ENCODE measurements around the gene HECTD3.

The HECTD3 gene

DNA sequence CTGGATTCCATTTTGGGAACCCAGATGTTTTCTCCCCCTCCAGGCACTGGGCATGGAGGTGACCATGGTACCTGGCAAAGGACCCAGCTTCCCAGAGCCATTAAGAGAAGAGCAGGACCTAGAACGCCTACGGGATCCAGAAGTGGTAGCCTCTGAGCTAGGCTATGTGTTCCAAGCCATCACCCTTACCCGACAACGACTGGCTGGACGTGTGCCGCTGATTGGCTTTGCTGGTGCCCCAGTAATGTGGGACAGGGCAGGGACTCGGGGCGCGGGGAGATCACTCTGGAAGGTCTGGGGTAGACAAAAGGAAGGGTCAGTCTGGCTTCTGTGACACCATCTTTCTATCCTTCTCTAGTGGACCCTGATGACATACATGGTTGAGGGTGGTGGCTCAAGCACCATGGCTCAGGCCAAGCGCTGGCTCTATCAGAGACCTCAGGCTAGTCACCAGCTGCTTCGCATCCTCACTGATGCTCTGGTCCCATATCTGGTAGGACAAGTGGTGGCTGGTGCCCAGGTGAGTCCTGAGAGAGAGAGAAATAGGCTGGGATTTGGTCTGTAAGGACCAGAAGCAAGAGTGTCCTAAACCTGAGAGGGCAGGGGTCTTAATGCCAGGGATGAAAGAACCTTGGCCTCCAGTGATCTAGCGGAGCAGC lies 2.6 kb upstream of the HECTD3 start:
- no peak overlapping the region for H3K4me3 ChIP-seq (ENCODE audit: low read depth, low read length)
- H3K36me3 ChIP-seq (ENCODE audit: control insufficient read depth, insufficient read depth, low read length) = peaks cover 30% of the 10 kb centered on the region
- no peak overlapping the region for H3K9ac ChIP-seq (ENCODE audit: low read length)
- H3K4me1 ChIP-seq (ENCODE audit: control insufficient read depth, insufficient read depth, low read length) = peaks cover 19% of the 10 kb centered on the region
- H3K27ac ChIP-seq (ENCODE audit: low read depth, low read length) = no peak overlapping the region
- H3K27me3 ChIP-seq (ENCODE audit: control insufficient read depth, insufficient read depth, low read length) = no peaks in the 10 kb centered on the region
- H3K9me3 ChIP-seq (ENCODE audit: control insufficient read depth, insufficient read depth, low read depth, low read length) = no peaks in the 10 kb centered on the region

DNA sequence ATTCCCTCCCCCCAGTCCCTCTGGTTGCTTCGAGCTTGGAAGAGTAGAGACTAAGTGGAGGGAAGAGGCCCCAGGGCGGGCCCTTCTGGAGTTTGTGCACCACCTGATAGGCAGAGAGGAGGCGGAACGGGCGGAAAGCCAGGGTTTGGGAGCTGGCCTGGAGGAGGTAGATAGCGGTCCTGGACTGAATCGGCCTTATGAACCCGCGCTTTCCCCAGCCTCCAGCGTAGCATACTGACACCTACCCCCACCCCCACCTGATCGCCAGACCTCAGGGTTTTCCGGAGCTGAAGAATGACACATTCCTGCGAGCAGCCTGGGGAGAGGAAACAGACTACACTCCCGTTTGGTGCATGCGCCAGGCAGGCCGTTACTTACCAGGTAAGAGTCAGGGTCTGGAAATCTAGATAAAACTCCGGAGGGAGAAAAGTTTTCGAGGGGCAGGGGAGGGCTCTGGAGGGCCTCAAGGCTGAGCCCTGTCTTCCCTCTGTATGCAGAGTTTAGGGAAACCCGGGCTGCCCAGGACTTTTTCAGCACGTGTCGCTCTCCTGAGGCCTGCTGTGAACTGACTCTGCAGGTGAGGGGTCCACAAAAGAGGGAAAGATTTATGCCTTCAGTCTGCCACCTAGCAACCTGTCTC lies 1.6 kb upstream of the HECTD3 start:
- peaks cover 19% of the 10 kb centered on the region for H3K4me1 ChIP-seq (ENCODE audit: control insufficient read depth, insufficient read depth, low read length)
- H3K36me3 ChIP-seq (ENCODE audit: control insufficient read depth, insufficient read depth, low read length) = peaks cover 39% of the 10 kb centered on the region
- peak overlapping the region; percentile 89 for H3K4me3 ChIP-seq (ENCODE audit: low read depth, low read length)
- H3K27ac ChIP-seq (ENCODE audit: low read depth, low read length) = peak overlapping the region; percentile 71
- H3K9ac ChIP-seq (ENCODE audit: low read length) = peak overlapping the region; percentile 69
- no peaks in the 10 kb centered on the region for H3K27me3 ChIP-seq (ENCODE audit: control insufficient read depth, insufficient read depth, low read length)
- H3K9me3 ChIP-seq (ENCODE audit: control insufficient read depth, insufficient read depth, low read depth, low read length) = no peaks in the 10 kb centered on the region

GRCh38 chr1:45011837-45012638 lies 914 bp upstream of the HECTD3 start, which contains the start of gene UROD:
UROD (plus strand) TSS chr1:45012254; CDS start chr1:45012266, 12 bp downstream.
- Histone ChIP-seq H3K9me3 (ENCODE audit: control insufficient read depth, insufficient read depth, low read depth, low read length) (no peaks in the 10 kb centered on the region), H3K4me3 (ENCODE audit: low read depth, low read length) (peak within 1 kb of the TSS; percentile 89), H3K9ac (ENCODE audit: low read length) (peak within 1 kb of the TSS; percentile 69), H3K27me3 (ENCODE audit: control insufficient read depth, insufficient read depth, low read length) (no peaks in the 10 kb centered on the region), H3K4me1 (ENCODE audit: control insufficient read depth, insufficient read depth, low read length) (peaks cover 19% of the 10 kb centered on the region), H3K27ac (ENCODE audit: low read depth, low read length) (peak within 1 kb of the TSS; percentile 71), H3K36me3 (ENCODE audit: control insufficient read depth, insufficient read depth, low read length) (peaks cover 46% of the 10 kb centered on the region)

- H3K36me3 ChIP-seq (ENCODE audit: control insufficient read depth, insufficient read depth, low read length) = peaks cover 56% of the 10 kb centered on the region
- H3K27me3 ChIP-seq (ENCODE audit: control insufficient read depth, insufficient read depth, low read length) = no peaks in the 10 kb centered on the region
- H3K4me1 ChIP-seq (ENCODE audit: control insufficient read depth, insufficient read depth, low read length) = peaks cover 19% of the 10 kb centered on the region
- peak overlapping the region; percentile 58 for H3K9ac ChIP-seq (ENCODE audit: low read length)
- no peak overlapping the region for H3K27ac ChIP-seq (ENCODE audit: low read depth, low read length)
- no peaks in the 10 kb centered on the region for H3K9me3 ChIP-seq (ENCODE audit: control insufficient read depth, insufficient read depth, low read depth, low read length)
- H3K4me3 ChIP-seq (ENCODE audit: low read depth, low read length) = peak overlapping the region; percentile 89
Observed at GRCh38 chr1:45009956-45010854, 919 bp downstream of the HECTD3 start.

- H3K4me3 ChIP-seq (ENCODE audit: low read depth, low read length) = no peak overlapping the region
- H3K27me3 ChIP-seq (ENCODE audit: control insufficient read depth, insufficient read depth, low read length) = no peaks in the 10 kb centered on the region
- no peak overlapping the region for H3K9ac ChIP-seq (ENCODE audit: low read length)
- peaks cover 17% of the 10 kb centered on the region for H3K4me1 ChIP-seq (ENCODE audit: control insufficient read depth, insufficient read depth, low read length)
- no peak overlapping the region for H3K27ac ChIP-seq (ENCODE audit: low read depth, low read length)
- peaks cover 58% of the 10 kb centered on the region for H3K36me3 ChIP-seq (ENCODE audit: control insufficient read depth, insufficient read depth, low read length)
- H3K9me3 ChIP-seq (ENCODE audit: control insufficient read depth, insufficient read depth, low read depth, low read length) = no peaks in the 10 kb centered on the region
Observed at GRCh38 chr1:45009296-45009865, 1.7 kb downstream of the HECTD3 start.

DNA sequence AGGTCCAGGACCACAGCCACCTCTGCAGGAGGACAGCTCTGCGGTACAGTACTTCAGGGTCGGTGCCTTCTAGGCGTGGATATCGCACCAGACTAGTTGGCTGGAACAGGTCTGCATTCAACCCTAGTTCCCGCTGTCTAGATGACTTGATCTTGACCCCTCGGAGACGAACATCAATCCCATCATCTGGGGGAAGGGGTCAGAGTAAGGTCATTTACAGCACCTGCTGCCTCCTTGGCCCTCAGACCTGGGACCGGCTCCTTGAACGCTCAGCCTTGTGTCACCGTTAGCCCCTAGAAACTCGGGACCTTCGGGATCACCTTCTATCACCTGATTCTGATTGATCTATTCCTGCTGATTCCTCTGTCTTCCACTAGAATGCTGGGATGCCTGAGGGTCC lies 2.6 kb downstream of the HECTD3 start:
- peaks cover 61% of the 10 kb centered on the region for H3K36me3 ChIP-seq (ENCODE audit: control insufficient read depth, insufficient read depth, low read length)
- H3K27me3 ChIP-seq (ENCODE audit: control insufficient read depth, insufficient read depth, low read length) = no peaks in the 10 kb centered on the region
- H3K27ac ChIP-seq (ENCODE audit: low read depth, low read length) = no peak overlapping the region

DNA sequence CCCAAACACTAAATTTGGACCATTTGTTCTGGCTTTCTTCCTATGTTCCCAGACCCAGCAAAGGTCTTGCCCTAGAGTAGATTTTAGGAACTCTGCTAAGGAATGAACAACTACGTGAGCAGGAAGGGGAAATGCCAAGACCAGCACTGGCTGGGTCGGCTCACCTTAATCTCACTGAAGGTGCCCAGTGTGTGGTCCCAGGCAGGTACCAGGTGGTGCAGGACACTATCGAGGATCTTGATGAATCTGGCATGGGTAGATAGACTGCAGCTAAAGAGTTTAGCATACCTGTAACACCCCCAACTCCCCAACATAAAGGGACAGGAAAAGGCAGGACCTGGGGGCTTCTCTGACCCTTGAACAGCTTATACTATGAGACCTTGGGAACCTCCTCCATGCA lies 3.0 kb downstream of the HECTD3 start:
- peaks cover 11% of the 10 kb centered on the region for H3K4me1 ChIP-seq (ENCODE audit: control insufficient read depth, insufficient read depth, low read length)
- no peak overlapping the region for H3K27ac ChIP-seq (ENCODE audit: low read depth, low read length)
- H3K9me3 ChIP-seq (ENCODE audit: control insufficient read depth, insufficient read depth, low read depth, low read length) = no peaks in the 10 kb centered on the region
- H3K27me3 ChIP-seq (ENCODE audit: control insufficient read depth, insufficient read depth, low read length) = no peaks in the 10 kb centered on the region
- no peak overlapping the region for H3K4me3 ChIP-seq (ENCODE audit: low read depth, low read length)
- H3K9ac ChIP-seq (ENCODE audit: low read length) = no peak overlapping the region
- peaks cover 62% of the 10 kb centered on the region for H3K36me3 ChIP-seq (ENCODE audit: control insufficient read depth, insufficient read depth, low read length)

More for the DNA sequence above, 2.6 kb downstream of the HECTD3 start:
- Histone ChIP-seq H3K4me1 (ENCODE audit: control insufficient read depth, insufficient read depth, low read length) (peaks cover 15% of the 10 kb centered on the region), H3K4me3 (ENCODE audit: low read depth, low read length) (no peak overlapping the region), H3K9me3 (ENCODE audit: control insufficient read depth, insufficient read depth, low read depth, low read length) (no peaks in the 10 kb centered on the region), H3K9ac (ENCODE audit: low read length) (no peak overlapping the region)

DNA sequence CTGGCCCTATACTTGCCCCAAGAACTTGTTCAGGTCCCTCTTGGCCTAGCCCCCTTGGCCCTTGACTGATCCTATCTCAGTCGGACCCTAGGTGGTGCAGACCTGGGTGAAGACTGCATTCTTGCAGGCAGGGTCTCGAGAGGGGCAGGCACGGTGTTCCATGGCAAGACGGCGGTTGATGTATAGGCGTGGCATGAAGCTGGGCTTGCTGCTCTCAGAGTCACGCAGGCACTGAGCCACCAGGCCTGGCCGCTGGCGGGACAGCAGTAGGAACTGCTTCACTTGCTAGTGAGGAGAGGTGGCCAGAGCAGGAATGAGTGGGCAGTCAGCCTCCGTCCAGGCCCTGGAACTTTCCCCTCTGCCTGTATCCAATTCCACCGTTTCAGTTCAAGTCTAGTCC lies 3.8 kb downstream of the HECTD3 start:
- H3K27ac ChIP-seq (ENCODE audit: low read depth, low read length) = no peak overlapping the region
- H3K9me3 ChIP-seq (ENCODE audit: control insufficient read depth, insufficient read depth, low read depth, low read length) = no peaks in the 10 kb centered on the region
- peaks cover 6% of the 10 kb centered on the region for H3K4me1 ChIP-seq (ENCODE audit: control insufficient read depth, insufficient read depth, low read length)
- no peak overlapping the region for H3K9ac ChIP-seq (ENCODE audit: low read length)
- H3K27me3 ChIP-seq (ENCODE audit: control insufficient read depth, insufficient read depth, low read length) = no peaks in the 10 kb centered on the region
- H3K36me3 ChIP-seq (ENCODE audit: control insufficient read depth, insufficient read depth, low read length) = peaks cover 70% of the 10 kb centered on the region
- H3K4me3 ChIP-seq (ENCODE audit: low read depth, low read length) = no peak overlapping the region

DNA sequence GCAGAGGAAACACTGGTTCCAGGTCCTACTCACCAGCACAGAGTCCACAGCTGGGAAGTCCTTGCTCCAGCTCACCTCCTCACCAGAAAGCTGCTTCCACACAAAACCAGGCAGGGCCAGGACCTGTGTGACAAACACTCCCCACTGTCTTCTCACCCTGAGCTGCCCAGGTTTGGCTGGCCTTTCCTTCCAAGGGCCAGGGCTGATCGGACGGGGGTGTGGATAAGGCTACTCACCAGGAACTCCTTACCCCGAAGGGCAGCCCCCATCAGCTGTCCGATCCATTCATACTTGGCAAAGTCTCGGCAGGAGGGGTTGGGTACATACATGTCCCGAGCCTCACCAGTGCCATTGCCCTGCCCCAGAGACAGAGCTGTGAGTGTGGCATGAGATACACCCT lies 5.4 kb downstream of the HECTD3 start:
- Histone ChIP-seq H3K27ac (ENCODE audit: low read depth, low read length) (no peak overlapping the region), H3K36me3 (ENCODE audit: control insufficient read depth, insufficient read depth, low read length) (peaks cover 75% of the 10 kb centered on the region), H3K9me3 (ENCODE audit: control insufficient read depth, insufficient read depth, low read depth, low read length) (no peaks in the 10 kb centered on the region), H3K4me3 (ENCODE audit: low read depth, low read length) (no peak overlapping the region), H3K27me3 (ENCODE audit: control insufficient read depth, insufficient read depth, low read length) (no peaks in the 10 kb centered on the region), H3K9ac (ENCODE audit: low read length) (no peak overlapping the region), H3K4me1 (ENCODE audit: control insufficient read depth, insufficient read depth, low read length) (no peaks in the 10 kb centered on the region)

- Histone ChIP-seq H3K27me3 (ENCODE audit: control insufficient read depth, insufficient read depth, low read length) (no peaks in the 10 kb centered on the region), H3K4me3 (ENCODE audit: low read depth, low read length) (no peak overlapping the region), H3K4me1 (ENCODE audit: control insufficient read depth, insufficient read depth, low read length) (peaks cover 4% of the 10 kb centered on the region; the same call in 1 of the 2 replicates), H3K9me3 (ENCODE audit: control insufficient read depth, insufficient read depth, low read depth, low read length) (no peaks in the 10 kb centered on the region), H3K36me3 (ENCODE audit: control insufficient read depth, insufficient read depth, low read length) (peaks cover 73% of the 10 kb centered on the region), H3K27ac (ENCODE audit: low read depth, low read length) (no peak overlapping the region), H3K9ac (ENCODE audit: low read length) (no peak overlapping the region)
Observed at GRCh38 chr1:45004281-45004920, 6.7 kb downstream of the HECTD3 start.

Measured in HUES6 (cell line).